ENCODE results near the gene GALT.

GRCh38 chr9:34653151-34654072 is 6.9 kb downstream of the GALT start:
- TF ChIP-seq CTCF (IDR thresholded peaks at IDR 0.05; ENCODE audit: low read depth, low read length, missing input control) (no peak), REST (IDR thresholded peaks at IDR 0.05) (no peak), JUND (IDR thresholded peaks at IDR 0.05) (no peak), TAF1 (conservative IDR thresholded peaks at IDR 0.05) (no peak), GABPA (IDR thresholded peaks at IDR 0.05 in 1 of 2, conservative IDR thresholded peaks at IDR 0.05 in 1 of 2) (no peak), RAD21 (IDR thresholded peaks at IDR 0.05) (no peak), MAX (IDR thresholded peaks at IDR 0.05) (no peak), YY1 (IDR thresholded peaks at IDR 0.05) (no peak), RXRA (IDR thresholded peaks at IDR 0.05) (no peak), ATF3 (IDR thresholded peaks at IDR 0.05) (no peak)

Data from liver (tissue), 3 donors.